T follicular helper cell (primary cell): Measurements from ENCODE around the gene PODXL2.

Experiments used
- DNase-seq: peaks from one replicate; pipeline ENCODE4 v3.0.0-alpha.2; 2020; ENCODE audit warnings: low read depth

Gene PODXL2

GRCh38 chr3:127720985-127721935, 92.3 kb downstream of the PODXL2 start:
- no peak for DNase-seq

GRCh38 chr3:127722091-127722784, 93.3 kb downstream of the PODXL2 start:
- DNase-seq: no peak
